Right kidney (tissue), 1 donor: ENCODE data around the gene SIPA1L3.

Source experiments
- DNase-seq: peaks from one replicate; pipeline ENCODE4 v3.0.0-alpha.2; 2016

SIPA1L3 gene

DNA sequence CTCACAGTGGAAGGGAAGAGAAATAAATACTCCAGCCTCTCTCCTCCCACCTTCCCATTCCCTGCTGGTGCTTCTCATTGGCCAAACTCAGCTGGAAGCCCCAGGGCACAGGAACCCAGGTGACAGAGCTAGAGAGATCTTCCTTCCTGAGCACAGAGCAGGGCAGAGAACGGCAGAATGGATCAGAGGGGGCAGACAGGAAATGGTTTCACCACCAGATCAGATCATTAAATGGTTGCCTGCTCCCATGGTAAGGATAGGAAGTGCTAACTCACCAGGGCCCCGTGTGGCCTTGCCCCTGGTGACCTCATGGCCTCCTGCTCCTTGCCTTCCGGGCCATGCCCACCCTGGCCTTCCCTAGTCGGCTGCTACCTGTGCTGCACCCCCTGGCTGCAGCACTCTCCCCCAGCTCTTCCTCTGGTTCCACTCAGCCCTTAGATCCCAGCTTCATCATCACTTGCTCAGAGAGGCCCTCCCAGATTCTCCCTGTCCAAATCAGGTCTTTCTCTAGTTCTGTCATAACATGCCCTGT, 208.3 kb downstream of the SIPA1L3 start:
- DNase-seq: no peak

DNA sequence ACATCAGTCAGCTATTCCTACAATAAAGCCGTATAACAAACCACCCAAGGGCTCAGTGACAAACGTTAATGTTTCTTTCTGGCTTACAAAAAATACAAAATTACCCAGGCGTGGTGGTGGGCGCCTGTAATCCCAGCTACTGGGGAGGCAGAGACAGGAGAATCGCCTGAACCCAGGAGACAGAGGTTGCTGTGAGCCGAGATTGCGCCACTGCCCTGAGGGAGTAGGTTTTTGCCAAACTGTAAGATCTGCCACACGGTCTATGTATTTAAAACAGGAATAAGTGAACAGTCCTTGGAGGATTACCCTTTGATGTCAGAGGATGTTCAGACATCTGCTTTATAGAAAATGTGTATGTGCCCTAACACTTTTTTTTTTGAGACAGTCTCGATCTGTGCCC, 211.2 kb downstream of the SIPA1L3 start:
- DNase-seq: no peak

DNA sequence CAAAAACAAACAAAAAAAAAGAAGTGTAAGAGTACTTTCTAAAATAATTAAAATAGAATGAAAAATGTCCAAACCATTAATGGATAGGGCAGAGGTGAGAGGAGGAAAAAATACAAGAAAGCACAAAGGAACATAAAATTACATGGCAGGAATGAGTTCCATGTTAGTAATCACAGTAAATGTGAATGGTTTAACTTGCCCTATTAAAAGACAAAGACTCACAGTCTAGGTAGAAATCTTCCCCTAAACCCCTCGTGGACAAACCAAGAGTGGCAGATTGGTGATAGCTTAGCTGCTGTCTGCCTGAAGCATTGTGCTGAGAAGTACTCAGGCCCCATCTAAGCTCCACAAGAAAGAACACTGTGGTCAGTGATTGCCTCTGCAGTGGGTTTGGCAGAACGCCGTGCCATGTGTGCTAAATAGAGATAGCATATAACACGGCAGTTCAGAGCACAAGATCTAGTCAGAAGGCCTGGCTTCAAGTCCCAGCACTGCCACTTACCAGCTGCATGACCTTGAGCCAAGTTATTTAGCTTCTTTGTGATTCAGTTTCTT, 213.5 kb downstream of the SIPA1L3 start:
- DNase-seq: no peak

DNA sequence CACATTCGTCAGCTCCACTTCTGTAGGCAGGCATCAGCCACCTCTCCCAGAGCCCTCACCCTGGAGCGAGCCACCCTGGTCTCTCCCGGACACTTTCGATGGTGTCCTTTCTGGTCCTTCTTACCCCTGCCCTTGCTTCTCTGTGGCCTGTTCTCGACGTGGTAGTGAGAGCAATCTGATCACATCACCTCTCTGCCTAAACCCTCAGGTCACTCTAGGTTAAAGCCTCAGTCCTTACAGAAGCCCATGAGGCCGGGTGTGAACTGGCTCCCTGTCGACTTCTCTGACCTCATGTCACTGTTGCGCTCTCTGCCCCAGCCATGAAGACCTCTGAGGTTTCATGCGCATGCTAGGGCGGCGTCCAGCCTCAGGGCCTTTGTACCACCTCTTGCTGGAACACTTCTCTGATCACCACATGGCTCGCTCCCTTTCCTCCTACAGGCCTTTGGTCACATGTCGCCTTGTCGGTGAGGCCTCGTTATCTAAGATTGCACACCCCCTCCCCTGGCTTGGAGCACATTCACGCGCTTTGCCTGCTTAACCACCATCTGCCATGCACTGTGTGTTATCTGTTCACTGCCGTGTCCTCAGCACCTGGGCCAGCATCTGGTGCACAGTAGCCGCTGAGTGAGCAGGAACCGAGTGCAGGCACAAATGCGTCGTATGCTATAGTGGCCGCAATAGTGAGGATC, 215.5 kb downstream of the SIPA1L3 start:
- no peak for DNase-seq

DNA sequence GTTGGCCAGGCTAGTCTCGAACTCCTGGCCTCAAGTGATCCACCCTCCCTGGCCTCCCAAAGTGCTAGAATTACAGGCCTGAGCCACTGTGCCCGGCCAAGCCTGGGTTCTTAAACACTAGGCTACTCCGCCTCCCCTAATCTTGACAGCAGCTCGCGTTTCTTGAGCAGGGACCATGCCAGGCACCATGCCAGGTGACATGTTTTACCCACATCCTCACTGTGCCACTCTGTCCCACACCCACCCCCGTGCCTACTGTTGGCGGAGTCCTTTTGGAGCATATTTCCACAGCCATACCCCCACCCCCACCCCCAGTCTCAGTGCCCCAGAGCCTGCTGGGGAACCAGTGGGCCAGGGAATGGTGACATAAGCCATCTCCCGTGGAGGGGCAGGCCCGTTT, 218.2 kb downstream of the SIPA1L3 start:
- no peak for DNase-seq

DNA sequence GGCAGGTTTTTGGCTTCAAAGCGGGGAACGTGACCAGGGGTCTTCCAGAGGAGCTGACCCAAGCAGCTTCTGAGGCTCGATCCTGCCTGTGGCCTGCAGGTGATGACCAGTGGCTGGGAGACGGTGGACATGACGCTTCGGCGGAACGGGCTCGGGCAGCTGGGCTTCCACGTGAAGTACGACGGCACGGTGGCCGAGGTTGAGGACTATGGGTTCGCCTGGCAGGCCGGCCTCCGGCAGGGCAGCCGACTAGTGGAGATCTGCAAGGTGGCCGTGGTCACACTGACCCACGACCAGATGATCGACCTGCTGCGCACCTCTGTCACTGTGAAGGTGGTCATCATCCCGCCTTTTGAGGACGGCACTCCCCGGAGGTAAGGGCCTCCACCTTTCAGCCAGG, 223.4 kb downstream of the SIPA1L3 start:
- DNase-seq: no peak

DNA sequence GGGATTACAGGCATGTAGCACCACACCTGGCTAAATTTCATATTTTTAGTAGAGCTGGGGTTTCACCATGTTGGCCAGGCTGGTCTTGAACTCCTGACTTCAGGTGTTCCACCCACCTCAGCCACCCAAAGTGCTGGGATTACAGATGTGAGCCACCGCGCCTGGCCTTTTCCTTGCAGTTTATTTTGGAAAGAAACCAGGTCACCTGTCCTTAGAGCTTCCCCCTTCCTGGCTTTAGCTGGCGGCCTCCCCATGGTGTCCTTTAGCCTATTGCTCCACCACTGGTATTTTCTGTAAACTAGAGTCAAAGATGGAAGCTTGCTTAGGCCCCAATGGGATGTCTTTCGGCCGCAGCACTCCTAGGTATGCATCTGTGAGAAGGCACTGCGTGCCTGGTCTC, 225.8 kb downstream of the SIPA1L3 start:
- DNase-seq: no peak

DNA sequence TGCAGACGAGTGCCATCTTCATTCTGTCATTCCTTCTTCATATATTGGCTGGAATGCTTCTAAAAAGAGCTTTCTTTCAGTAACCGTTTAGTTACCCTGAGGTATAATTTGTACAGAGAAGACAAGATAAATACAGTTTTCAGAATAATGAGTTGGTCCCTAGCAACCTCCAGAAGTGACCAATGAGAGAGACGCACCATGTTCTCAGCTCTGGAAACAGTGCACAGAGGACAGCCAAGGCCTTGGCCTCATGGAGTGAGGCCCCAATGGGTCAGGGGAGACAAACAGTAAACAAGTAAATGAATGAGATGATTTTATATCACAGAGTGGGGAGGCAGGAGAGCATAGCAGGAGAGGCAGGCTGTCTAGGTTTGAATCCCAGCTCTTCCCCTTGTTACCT, 226.3 kb downstream of the SIPA1L3 start:
- no peak for DNase-seq

DNA sequence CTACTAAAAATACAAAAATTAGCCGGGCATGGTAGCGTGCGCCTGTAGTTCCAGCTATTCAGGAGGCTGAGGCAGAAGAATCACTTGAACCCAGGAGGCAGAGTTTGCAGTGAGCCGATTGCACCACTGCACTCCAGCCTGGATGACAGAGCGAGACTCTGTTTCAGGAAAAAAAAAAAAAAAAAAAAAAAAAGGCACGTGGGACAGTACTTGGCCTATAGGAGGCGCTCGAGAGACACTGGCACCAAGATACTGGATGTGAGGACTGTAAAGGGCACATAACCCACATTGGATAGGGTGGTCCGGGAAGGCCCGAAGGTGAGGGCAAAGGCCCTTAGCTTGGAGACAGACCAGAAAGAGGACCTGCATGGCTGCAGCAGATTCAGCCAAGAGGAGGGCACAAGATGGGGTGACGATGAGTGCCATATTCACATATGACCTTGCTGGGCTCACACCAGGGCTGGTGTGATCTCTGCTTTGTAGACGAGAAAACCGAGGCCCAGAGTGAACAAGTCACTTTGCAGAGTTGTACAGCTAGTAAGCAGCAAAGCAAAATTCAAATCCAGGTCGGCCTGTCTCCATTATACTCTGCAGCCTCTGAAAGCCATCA, 227.6 kb downstream of the SIPA1L3 start:
- peak; percentile 18 for DNase-seq

DNA sequence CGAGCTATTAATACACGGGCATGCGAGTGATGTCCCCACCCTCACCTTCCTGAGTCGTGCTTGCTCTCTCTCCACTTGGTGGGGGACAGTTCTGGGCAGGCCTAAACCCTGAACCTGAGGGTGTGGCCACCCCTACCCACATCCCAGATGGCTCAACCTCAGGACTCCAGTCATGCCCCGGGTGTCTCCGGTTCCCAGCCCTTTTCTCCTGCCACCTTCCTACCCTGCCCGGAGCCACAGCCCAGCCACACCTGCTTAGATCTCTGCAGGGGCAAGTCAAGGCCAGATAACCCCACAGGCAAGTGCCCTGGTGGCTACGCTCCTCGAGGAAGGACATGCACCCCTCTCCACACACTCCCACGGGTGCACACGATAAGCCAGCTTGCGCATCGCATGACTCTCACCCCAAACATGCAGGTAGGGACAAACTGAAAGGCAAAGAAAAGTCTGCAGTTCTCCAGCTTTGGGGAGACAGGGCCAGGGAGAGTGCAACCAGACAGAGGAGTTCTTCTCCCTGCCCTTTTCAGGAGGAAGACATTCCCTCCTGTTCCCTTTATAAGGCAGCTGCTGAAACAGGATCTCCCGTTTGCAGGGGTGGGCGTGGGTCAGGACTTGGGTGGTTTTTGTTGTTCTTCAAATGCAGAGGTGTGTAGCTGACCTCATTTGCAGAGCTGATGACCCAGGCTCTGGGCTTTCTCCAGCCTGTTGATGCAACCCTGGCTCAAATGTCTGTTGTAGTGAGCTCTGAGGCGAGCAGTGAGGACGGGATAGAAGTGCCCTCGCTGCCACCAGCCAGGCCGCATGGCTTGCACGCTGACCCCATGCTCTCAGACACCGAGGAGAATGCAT, 228.4 kb downstream of the SIPA1L3 start:
- DNase-seq: peak; percentile 6

DNA sequence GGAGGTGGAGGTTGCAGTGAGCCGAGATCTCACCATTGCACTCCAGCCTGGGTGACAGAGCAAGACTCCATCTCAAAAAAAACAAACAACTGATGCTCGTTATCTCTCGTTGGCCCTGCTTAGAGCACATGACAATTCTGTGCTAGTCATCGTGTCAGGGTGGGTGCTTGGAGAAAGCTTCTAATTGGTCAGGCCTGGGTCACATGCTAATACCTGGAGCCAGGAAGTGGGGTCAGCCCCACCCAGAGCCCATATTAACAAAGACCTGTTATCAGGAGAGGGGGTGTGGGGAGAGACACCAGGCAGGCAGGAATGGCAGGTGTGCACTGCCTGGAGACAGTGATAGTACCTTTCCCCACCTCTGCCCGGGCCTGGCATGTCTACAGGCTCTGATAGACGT, 232.1 kb downstream of the SIPA1L3 start:
- DNase-seq: no peak

DNA sequence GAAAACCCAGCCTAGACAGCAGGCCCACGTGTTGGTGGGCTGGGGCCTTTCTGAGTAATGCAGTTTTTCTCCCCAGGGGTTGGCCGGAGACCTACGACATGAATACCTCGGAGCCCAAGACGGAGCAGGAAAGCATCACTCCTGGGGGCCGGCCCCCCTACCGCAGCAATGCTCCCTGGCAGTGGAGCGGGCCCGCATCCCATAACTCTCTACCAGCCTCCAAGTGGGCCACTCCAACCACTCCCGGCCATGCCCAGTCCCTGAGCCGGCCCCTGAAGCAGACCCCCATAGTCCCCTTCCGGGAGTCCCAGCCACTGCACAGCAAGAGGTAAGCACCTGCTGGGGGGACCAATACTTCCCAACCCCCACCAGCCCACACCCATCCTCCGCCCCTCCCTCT, 234.1 kb downstream of the SIPA1L3 start:
- no peak for DNase-seq

DNA sequence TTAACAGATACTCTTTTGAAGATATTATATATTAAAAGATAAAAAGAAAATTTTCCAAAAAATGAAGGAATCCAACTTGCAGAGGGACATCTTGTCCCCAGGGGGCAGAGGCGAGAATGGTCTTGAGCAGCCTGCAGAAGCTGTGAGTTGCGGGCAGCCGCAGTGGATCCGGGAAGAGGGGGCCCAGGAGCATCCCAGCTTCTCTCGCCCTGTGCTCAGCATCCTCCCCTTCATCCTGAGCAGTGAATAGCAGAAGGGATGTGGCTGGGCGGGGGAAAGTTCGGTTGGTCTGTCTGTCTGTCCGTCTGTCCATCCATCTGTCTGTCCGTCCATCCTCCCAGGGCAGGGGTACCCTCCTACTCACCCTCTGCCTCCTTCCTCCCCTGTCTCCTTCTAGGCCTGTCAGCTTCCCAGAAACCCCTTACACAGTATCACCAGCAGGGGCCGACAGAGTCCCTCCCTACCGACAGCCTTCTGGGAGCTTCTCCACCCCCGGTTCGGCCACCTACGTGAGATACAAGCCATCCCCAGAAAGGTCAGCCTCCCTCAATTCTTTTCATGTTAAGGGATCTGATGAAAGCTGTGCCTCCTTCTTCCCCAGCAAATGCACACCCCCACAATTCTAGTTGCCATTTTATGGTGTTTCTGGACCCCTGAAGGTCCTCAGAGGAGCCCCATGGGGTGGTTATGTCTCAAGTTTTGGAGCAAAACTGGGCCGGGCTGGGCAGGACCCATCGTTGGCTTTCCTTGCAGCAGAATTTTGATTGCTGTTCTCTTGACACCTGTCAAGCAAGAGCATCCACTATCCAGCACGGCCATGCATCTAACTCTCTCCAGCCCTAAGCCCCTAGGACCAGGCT, 235.4 kb downstream of the SIPA1L3 start:
- DNase-seq: peak; percentile 36

DNA sequence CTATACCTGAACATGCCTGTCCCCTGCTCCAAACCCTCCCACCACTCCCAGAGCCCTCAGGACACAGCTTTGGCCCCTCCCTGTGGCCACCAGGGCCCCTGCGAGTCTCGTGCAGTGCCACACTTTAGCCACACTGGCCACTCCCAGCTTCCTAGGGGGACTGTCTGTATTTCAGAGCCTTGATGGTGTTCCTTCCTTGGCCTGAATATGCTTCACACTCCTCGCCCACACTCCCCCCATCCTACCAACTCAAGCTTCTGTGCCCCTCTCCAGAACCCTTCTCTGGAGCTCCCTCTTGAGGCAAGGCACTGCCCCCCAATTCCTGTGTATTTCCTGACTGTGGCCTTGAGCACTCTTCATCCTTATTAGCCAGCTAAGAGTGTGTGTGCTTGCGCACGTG, 236.8 kb downstream of the SIPA1L3 start:
- DNase-seq: no peak

DNA sequence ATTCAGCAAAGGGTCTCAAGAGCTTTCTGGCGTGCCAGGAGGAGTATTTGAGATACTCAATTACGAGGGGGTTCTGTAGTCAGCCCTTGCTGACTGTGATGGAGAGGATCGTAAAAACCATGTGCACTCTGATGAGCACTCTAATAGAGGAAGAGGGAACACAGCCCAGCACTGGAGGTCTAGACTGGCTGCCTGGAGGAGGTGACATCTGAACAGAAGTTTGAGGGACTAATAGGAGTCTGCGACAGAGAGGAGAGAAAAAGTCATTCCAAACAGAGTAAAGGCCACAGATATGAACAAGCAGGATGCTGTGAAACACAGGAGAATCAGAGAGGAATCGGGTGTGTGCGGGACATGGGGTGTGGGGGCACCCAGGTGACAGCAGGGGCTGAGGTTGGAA, 237.7 kb downstream of the SIPA1L3 start:
- no peak for DNase-seq

DNA sequence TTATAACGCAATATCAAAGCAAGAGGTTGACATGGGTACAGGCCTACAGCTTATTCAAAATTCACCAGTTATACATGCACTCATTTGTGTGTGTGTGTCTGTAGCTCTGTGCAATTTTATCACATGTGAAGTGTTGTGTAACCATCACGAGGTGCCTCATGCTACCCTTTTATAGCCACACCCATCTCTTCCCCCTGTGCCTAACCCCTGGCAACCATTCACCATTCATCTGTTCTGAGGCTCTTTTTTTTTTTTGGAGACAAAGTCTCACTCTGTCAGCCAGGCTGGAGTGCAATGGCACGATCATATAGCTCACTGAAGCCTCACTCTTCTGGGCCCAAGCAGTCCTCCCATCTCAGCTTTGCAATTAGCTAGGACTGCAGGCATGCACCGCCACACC, 238.6 kb downstream of the SIPA1L3 start:
- DNase-seq: no peak

DNA sequence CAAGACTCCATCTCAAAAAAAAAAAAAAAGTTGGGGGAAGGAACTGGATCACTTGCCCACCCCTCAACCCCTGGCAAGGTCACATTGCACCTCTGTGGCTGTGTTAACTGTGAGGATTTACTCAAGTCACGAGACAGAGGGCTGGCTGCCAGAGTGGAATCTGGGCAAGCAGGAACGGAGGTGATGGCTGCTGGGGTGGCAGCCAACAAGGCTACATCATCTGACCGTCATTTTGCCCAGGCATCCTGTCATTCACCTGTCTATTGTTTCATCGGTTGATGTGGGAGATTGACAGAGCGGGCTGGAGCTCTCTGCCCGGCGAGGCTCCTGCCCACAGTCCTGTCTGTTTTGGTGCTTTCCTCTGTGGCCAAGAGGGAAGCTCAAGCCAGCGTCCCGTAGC, 241.3 kb downstream of the SIPA1L3 start:
- DNase-seq: no peak

DNA sequence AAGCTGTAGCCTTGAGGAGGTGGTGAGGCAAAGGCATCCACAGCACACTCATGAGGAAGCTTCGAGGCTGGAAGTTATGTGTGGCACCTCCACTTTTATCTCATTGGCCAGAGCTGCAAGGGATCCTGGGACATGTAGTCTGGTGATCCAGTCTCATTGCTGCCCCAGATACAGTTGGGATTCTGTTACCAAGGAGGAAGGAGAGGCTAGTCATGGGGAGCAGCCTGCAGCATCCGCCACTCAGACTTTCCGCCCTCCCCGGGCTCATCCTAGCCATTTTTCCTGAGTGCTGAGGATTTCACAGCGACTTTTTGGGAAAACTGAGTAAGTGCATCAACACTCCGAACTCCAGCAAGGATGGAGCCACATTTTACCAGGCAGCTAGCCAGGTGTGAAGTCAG, 242.7 kb downstream of the SIPA1L3 start:
- DNase-seq: no peak

DNA sequence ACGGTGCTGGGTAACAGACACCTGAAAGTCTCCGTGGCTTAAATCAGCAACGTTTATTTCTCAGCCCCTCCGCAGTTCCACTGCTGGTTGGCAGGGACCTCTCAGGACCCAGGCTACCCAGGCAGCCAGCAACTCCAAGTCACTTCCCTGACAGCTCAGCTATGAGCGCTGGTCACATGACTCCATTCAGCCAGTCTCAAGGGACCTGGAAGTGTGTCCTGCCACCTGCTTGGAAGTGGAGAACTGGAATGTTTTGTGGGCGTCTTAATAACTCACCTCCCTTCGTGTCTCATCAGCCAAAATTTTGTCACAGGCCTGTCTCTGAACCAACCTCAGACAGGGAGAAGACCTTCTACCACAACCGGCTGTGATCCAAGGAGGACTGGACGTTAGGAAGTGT, 244.2 kb downstream of the SIPA1L3 start:
- DNase-seq: no peak

DNA sequence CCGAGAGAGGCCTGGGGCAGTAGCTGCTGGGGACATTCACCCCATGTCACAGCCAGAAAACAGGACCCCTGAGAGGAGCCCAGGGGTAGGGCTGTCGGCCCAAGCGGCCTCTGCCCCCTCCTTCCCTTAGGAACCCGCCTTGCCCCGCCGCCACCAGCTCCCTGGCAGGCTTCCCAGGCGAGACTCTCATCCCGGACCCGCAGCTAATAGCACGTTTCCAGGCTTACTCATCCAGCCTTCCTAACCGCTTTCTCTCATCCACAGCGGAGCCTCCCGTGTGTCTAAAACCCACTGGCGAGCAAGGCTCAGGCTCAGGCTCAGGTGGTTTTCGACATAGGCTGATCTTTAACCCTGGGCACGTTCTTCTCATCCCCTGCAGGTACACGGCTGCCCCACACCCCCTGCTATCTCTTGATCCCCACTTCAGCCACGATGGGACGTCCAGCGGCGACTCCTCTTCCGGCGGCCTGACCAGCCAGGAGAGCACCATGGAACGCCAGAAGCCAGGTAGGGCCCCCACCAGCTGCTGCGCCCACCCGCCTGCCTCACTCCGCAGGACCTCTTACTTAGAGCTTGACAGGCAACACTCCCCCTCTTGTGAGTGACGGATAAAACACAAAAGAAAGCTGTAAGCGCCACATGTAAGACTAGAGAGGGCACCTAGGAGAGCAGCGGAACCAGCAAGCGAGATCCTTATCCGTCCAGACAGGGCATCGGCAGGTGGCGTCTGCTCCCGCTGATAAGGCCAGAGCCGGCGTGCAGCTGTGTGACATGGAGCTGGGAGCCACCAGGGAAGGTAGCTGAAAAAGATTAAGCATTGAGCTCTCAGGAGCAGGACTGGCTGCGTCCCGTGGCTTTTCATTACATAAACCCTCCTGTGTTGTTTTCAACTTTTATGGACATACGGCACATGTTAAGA, 245.7 kb downstream of the SIPA1L3 start:
- no peak for DNase-seq

DNA sequence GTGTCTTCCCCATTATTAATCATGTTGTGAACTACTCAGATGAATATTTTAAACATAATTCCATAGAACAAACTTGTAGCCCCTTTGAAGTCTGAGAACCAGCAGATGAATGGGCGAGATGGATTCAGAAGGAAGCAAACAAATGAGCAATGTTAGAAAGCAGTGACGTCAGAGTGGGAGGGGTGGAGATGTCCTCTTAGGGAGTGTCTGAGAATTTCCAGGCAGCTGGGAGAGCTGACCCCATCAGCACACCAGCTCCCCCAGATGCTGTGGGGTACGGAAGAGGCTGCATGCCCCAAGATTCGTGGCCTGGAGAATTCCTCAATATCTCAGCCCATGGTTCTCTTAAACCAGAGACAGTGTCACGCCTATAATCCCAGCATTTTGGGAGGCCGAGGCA, 248.4 kb downstream of the SIPA1L3 start:
- no peak for DNase-seq
